HG02938 (cell line): ENCODE results near the gene FABP3.

ENCODE experiments used
- ATAC-seq: cut with Tn5 transposase; IDR thresholded peaks from one replicate; pipeline ENCODE4 v1.9.1; 2021; ENCODE audit warnings: mild to moderate bottlenecking, moderate library complexity; ENCODE audit not compliant: unreplicated experiment

FABP3 gene

DNA sequence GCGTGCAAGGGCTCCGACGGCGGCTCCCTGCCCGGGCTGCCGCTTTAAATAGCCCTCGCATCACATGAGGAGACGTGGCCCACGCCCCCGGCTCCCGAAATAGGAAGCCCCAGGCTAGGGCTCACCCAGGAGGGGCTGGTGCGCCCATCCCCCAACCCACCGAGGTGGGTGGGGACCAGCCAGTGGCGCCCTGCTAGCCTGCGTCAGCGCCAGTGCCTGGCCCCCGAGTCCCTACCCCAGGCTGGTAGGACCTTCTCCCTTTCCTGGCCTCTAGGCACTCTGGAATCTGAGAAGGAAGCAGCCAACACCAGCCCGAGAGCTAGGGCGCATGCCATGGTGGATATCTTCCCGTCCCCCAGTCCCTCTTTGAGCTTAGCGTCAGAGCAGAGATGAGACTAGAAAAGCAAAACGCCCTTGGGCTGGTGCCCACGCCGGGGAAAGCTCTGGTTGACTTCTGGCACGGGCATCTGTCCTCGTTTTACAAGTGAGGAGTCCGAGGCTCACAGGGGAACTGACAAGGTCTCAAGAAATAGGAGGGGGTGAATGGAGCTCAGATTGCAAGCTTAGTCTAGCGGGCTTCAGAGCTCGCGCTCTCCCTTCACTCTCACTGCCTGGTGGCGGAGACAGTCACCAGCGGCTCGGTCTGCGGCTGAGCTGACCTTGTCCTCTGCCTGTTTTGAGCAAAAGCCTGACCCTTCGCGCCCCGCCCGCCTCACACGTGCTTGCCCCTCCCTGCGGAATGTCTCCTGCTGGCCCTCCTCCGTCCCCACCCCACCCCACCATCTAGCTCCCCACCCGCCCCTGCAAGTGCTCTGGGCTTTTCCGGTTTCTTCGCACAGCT is at the start of gene FABP3:
TSS of gene FABP3 (minus strand) at position 21 of the 841 bp plus-strand sequence. CDS start 62 bp downstream, outside the sequence.
- no peak for ATAC-seq

DNA sequence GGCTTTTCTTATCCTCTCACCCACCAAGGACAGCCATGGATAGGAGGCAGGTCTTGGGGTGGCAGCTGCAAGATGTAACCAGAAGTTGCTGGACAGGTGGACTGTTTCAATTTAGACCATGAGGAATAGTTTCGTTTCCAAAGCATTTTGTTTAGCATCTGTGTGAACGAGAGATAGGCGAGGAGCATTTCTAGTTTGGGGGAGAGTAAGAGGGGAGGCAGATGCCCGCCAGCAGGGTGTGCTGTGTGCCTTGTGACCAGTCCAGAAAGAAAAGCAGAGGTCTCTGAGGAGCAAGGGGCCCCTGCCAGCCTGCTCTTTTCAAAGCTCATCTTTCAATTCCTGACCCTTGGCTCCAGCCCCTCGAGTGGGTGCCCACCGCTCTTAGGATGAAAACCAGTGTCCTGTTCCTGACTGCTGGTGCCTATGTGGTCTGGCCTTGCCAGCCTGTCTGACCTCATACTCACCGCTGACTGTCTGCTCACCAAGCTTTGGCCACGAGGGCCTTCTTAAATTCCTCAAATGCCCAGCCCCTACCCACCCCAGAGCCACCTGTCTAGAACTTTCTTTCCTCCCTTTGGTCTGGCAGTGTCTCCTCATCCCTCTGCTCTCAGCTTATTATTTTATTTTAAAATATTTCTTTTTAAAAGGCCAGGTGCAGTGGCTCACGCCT is 48.6 kb upstream of the FABP3 start:
- ATAC-seq: no peak

DNA sequence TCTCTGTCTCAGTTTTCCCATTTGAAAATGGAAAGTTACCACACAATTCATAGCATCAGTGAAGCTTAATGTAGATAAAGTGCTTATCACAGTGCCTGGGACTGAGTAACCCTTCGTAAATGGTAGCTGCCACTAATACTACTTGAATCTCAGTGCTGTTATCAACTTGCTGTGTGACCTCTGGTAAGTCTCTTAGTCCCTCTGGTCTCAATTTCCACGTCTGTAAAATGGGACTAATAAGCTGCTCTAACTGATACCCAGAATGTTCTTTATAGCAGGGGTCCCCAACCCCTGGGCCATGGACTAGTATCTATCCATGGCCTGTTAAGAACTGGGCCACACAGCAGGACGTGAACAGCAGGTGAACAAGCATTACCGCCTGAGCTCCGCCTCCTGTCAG is 47.8 kb upstream of the FABP3 start:
- no peak for ATAC-seq

DNA sequence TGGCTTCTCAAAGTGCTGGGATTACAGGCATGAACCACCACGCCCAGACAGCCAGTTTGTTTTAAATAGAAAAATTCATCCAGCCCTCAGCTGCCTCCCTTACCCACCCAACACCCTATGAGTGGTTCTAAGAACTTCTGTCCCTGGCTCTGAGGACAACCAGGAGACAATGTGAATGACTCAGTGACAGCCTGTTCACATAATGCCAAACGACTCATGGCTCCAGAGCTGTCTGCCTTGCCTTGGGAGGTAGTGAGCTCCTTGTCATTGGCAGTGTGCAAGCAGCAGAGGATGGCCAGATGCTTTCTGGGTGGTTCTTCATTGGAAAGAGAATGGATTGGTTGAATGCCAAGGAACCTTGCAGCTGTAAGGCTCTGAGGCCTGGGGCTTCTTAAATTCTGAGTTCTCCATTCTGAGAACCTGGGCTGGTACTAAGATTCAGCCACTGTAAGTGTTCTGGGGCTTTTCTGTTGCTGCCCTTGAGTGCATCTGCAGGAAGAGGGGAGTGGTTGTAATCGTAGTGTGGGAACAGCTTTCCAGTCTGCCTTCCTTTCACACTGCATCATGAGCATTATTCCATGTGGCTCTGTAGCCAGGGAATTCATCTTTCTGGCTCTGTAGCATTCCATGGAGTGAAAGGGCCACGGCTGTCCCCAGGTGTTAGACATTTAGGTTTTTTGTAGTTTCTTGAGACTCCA is 45.9 kb upstream of the FABP3 start:
- ATAC-seq: no peak

DNA sequence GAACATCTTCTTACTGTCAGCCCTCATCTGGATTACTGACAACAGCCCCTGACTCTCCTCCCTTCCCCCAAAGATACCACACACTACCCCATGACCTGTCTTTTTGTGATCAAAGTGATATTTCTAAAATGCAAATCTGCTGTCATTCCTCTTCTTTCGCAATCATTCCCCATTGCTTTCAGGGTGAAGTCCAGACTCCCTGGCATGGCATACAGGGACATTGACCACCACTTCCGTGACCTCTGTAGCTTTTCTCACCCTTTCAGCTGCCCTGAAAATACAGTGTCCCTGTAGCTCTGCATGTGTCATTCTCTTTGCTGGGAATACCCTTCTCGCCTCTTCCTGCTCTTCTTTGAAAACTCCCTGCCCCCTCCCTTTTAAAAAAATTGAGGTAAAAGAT is 44.3 kb upstream of the FABP3 start:
- no peak for ATAC-seq

DNA sequence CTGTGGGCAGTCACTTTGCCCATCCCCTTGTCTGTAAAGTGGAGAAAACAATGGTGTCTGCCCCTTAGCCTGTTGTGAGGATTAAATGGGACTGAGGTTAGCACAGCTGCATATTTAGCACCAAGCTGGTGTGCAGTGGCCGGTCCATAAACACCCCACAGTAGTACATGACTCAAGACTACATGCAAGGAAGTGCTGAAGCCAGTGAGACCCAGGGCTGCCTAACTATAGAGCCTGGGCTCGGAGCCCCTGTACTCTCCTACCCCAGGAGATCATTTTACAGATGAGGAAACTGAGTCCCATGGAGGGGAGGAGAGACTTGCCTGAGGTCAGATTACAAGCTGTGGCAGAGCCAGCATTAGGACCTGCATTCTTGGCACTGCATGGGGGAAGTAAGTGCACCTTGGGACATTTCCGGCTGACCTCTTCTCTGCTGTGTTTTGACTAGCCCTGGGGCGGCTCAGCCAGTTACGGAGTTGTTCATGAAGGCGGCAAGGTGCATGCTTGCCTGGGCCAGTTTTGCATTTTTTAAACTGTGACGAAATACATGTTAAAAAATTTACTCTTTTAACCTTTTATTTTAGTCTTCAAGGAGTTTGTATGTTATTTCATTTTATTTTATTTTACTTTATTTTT is 43.3 kb upstream of the FABP3 start:
- no peak for ATAC-seq

DNA sequence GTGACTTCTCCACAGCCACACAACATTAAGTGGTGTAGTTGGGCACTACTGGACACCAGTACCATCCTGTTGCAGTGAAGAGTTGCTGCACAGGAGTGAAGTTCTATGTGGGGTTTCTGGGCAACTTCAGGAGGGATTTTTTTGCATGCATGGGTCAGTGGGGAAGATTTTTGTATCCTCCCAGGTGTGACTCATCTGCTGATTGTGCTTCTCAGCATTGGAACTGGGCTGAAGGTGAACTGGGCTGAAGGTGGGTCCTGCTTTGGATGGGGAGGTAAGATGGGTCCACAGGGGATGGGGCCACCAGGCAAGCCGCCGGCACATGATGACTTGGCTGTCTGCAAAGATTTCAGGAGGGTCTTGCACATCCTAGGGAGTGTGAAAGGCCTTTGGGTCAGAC is 42.8 kb upstream of the FABP3 start:
- no peak for ATAC-seq

DNA sequence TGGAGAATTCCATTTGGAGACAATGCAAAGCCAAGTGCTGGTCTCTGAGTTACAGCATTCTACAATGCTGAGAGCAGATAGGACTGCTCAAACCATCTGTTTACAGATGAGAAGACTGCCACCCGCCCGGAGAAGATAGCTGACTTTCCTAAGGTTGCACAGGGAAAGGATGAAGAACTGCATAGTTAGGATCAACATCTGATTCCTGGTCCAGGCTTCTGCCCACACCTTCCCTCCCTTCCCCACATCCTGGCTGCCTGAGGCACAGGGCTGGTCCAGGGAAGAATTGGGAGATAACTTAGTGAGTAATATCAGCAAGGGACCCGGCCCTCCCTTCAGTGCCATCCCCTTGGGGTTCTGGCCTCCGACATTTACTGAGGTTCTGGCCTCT is 42.1 kb upstream of the FABP3 start:
- no peak for ATAC-seq

DNA sequence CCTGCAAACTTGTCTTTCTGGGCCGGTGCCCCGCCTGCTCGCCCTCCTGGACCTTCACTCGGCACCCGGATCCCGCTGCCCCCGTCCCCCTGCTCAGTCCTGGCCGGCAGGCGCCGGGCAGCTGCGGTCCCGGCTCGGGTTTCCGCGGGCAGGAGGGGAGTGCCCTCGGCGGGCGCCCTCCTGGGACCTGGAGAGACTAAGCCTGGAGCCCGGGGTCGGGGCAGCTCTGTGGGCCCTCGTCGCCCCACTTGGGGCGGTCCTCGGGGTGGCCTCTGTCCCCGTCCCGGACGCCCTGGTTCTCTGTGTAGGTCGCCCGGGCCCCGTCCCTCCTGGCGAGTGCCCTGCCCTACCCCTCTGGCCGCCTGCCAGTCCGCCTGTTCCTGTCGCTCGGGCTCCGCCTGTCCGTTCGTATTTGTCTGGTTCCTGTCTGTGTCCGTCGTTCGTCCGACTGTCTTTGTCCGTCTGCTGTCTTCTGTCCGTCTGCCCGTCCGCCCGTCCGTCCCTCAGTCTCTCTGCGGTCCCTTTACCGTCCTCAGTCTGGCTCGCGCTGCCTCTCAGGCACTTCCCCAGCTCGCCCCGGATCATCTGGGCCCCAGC is 40.6 kb upstream of the FABP3 start:
- ATAC-seq: no peak

DNA sequence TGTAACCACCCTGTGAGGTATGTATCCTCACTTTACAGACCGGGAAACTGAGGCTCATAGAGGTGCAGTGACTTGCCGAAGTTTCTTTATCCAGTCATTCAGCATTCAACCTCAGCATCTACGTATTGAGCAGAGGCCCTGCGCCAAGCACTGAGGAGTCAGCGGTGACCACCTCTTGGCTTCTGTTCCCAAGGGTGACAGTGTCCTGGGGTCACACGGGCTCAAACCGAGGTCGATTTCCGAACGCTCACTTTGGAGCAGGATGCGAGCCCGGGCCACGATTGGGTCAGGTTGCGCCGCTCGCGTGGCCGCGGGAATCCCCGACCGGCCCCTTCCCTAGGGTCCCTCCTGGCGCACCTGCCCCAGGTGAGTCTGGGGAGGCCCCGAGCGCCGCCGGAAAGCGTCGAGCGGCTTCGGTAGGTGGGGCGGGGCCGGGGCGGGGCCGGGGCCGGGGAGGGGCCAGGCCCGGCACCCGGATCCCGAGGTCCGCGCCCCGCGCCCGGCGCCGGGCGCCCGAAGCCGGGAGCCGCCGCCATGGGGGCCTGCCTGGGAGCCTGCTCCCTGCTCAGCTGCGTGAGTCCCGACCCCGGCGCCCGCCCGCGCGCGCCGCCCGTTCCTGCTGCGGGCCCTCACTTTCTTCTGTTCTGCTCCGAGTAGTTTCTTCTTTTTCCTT is 40.0 kb upstream of the FABP3 start, which contains the start of gene SERINC2:
TSS of gene SERINC2 (plus strand) at position 482 of the 673 bp plus-strand sequence. CDS start at position 535, 53 bp downstream.
- no peak for ATAC-seq

DNA sequence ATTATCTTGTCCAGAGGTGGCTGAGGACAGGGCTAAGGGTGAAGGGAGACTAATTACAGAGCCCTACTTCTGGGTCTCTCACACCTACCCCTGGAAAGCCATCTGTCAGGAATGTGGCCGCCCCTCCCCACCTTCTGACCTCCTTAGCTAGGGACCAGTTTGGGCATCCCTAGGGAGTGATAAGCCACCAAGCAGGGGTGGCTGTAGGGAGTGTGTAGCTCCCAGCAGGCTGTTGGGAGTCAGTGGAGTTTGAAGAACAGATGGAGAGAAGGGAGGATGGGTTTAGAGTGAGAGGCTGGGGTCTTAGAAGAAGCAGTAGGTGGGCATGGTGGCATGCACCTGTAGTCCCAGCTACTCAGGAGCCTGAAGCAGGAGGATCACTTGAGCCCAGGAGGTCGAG is 39.3 kb upstream of the FABP3 start:
- no peak for ATAC-seq

DNA sequence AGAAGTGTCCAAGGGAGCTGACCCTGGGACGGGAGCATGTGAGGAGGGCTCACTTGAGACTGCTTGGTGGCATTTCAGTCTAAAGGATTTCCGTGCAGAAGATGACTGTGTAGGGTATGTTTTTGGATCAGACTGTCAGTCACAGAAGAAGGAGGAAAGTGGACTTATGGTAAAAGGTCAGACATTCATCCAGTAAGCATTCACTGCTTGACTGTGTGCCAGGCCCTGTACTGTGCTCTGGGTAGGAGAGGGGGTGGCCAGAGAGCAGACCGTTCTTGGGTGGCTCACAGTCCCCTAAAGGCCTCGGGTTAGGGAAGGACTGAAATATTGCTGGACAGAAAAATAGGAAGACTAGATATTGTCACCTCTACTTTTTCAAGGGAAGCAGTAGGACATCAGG is 38.0 kb upstream of the FABP3 start:
- ATAC-seq: no peak

DNA sequence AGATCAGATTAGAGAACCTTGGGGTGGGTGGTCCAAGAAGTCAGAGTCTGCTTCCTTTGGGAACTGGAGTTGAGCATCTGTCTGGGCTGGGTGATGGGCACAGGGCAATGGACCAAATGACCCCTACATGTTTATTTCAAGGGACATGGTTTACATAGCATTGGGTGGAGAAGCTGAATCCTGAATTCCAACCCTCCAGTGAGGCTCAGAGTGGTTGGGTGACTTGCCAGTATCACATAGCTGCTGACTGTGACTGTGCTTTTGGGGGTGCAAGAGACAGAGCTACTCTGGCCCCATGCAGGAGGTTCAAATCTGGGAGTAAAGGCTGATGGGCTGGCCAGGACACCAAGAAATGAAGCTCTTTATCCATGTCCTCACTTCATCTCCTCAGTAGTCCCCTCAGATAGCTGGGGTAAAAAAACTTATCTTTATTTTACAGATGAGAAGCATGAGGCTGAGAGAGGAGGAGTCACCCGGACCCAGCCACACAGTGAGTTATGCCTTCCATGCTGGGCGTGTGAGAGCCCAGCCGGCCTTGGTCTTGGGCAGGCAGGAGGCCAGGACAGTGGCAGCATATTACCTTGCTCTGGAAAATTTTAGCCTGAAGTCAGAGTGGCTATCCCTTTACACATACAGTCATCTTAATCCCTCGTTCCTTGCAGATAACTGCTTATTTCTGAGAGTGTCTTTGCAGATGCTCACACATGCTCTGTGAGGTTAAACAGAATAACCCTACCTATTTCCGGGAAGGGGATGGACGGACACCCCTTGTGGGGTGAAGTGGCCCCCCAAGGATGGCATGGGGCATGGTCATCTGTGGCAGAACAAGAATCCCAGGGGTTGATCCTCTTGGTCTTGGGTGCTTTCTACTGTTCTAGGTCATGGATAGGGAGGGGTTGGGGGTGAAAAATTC is 37.3 kb upstream of the FABP3 start:
- ATAC-seq: no peak

DNA sequence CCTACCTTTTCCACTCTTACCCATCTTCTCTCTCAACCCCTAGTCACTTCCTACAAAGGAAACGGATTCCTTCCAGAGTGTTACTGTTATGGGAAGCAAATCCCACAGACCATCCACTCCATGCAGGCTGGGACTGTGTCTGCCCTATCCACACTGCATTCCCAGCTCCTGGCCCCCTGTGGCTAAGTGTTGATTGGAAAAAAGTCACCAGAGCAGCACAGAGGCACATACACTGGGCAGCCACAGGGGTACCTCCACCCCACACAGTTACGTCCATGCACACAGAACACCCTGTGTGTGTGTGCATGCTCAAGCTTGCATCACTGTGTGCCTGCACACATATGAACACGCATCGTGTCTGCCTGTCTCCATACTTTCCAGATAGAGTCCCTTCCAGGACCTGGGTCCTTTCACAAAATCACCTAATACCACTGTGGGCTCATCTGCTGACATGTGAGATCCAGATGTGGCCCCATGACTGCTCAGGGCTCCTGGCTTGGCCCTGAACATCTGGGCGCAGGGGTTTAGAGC is 36.0 kb upstream of the FABP3 start:
- ATAC-seq: no peak

DNA sequence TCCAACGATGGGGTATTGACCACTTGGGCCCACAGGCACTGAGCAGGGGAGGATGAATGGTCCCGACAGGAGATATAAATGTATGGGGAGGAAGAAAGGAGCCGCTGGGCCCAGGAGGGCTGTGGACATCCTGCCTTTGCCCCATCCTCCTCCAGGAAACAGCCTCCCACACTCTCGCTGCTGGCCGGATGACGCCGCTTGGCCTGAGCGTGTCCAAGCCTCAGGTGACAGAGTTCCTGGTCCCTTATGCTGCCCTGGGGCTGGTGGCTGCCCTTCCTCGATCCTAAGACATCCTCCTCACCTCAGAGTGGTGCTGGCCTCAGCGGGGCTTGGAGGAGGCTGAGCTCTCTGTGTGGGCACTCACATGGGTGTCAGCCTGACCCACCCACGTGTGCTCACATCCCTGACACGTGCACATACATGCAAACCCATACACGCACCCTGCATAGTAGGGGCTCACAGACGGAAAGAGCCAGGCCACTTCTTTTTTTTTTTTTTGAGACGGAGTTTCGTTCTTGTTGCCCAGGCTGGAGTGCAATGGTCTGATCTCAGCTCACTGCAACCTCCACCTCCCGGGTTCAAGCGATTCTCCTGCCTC is 34.3 kb upstream of the FABP3 start:
- ATAC-seq: no peak

DNA sequence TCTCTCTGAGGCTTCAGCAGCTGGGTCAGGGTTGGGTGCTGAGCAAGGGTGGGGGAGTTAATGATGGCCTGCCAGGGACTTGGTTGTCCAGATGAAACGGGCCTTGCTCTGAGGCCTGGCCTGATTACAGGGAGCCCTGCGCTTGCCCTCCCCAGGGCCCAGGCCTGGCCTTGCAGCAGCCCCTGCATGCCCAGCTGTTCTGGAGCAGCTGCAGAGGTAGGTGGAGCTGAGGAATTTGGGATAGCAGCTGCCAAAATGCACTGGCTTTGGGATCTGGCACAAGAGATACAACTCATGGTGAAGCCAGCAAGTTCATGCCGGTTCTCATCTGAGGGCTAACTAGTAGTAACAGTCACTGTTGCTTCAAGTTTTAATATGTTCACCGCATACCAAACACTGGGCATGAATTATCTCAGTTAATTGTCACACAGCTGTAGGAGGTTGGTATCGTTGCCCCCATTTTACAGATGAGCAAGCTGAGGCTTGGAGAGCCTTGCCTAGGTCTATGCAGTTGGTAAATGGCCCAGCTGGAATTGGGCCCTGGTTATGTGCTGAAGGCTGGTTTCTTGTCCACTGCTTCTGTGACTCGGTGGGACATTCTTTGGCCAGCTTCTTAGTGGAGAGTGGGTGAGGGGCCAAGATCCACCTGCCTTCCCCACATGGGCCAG is 32.8 kb upstream of the FABP3 start:
- ATAC-seq: no peak

DNA sequence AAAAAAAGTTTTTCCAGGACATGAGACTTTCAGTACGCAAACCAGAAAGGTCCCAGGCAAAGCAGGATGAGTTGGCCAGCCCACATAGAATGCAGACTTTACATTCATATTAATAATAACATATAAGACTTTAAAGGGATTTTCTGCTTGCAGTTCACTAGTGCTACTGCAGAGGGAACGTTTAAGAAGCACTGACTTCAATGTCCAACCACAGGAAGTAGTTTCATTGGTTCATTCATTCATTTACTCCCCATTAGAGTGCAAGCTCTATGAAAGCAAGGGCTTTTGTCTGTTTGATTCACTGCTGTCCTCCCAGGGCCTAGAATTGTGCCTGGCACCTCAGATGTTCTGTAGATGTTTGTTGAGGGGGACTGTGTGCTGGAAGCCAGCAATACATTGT is 28.4 kb upstream of the FABP3 start:
- no peak for ATAC-seq

DNA sequence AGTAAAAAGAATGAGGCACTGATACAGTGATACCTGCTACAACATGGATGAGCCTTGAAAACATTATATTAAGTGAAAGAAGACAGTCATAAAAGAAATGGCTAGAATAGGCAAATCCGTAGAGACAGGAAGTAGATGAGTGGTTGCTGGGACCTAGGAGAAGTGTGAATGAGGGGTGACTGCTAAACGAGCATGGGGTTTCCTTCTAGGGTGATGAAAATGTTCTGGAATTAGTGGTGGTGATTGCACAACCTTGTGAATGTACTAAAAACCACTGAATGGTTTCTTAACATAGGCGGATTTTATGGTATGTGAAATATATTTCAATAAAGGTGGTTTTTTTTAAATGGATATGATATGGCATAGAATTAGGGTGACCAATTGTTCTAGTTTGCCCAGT is 27.5 kb upstream of the FABP3 start:
- no peak for ATAC-seq
